SK-N-SH (cell line): Measurements from ENCODE around the gene PTK6. TPM values are rescaled to one million over a fixed set of nuclear protein-coding genes. Genes with fewer than 3 reads are reported as not detected.

Source experiments
- CTCF ChIA-PET: fragments of 300-600, 350-600 bp; formaldehyde crosslinking; extraction: SDS; loops from one replicate; lab custom pipeline; 2021; lab: Yijun Ruan, JAX
- POLR2A ChIA-PET: fragments of 350-600 bp; sonication (Branson Sonifier 250); formaldehyde crosslinking; extraction: SDS; loops from one replicate; lab custom pipeline; 2020; ENCODE audit warnings: antibody characterized with exemption, inconsistent platforms; lab: Yijun Ruan, JAX
- DNase-seq: peaks from one replicate; pipeline ENCODE4 v3.0.0; 2012
- H2AFZ ChIP-seq: fragments of 200-600 bp; sonication (generic); 2 replicates; pipeline ENCODE4 v1.8.1; 2016; ENCODE audit warnings: antibody characterized with exemption, mild to moderate bottlenecking, low read depth
- H3F3A ChIP-seq: fragments of 200-600 bp; sonication (generic); replicated peaks from 2 replicates; pipeline ENCODE3; 2016; ENCODE audit warnings: antibody characterized with exemption, mild to moderate bottlenecking; ENCODE audit not compliant: insufficient read depth
- H3K27ac ChIP-seq, 2 experiments: fragments of 200-500 bp in 1 of 2; fragments of 200-600 bp in 1 of 2; sonication (Bioruptor generic) in 1 of 2; sonication (generic), shearing (Covaris generic) in 1 of 2; 2 replicates each; pipeline versions ENCODE4 v1.5.1 to v1.6.1; 2014 to 2016; ENCODE audit warnings: low read depth in 2 of 2, inconsistent platforms in 1 of 2, low read length in 1 of 2, mild to moderate bottlenecking in 1 of 2, mixed read lengths in 1 of 2
- H3K27me3 ChIP-seq: fragments of 200-600 bp; sonication (generic), shearing (Covaris generic); 2 replicates; pipeline ENCODE4 v1.6.1; 2016; ENCODE audit warnings: mixed run types; ENCODE audit not compliant: insufficient read depth
- H3K36me3 ChIP-seq, 2 experiments: fragments of 200-500 bp in 1 of 2; fragments of 200-600 bp in 1 of 2; sonication (Bioruptor generic) in 1 of 2; sonication (generic) in 1 of 2; replicated peaks in 1 of 2; 2 replicates each; pipeline versions ENCODE3 to v1.5.1; 2014 to 2016; ENCODE audit warnings: low read length in 1 of 2, mild to moderate bottlenecking in 1 of 2; ENCODE audit not compliant: insufficient read depth in 2 of 2, control insufficient read depth in 1 of 2
- H3K4me1 ChIP-seq, 2 experiments: fragments of 200-500 bp in 1 of 2; fragments of 200-600 bp in 1 of 2; sonication (Bioruptor generic) in 1 of 2; sonication (generic), shearing (Covaris generic) in 1 of 2; 2 replicates each; pipeline versions ENCODE4 v1.5.1 to v1.6.1; 2014 to 2016; ENCODE audit warnings: low read depth in 1 of 2, low read length in 1 of 2, mixed run types in 1 of 2; ENCODE audit not compliant: insufficient read depth in 2 of 2, control insufficient read depth in 1 of 2
- H3K4me2 ChIP-seq: fragments of 200-600 bp; sonication (generic), shearing (Covaris generic); 2 replicates; pipeline ENCODE4 v1.6.1; 2017; ENCODE audit warnings: mixed run types
- H3K4me3 ChIP-seq, 2 experiments: fragments of 200-500 bp in 1 of 2; fragments of 200-600 bp in 1 of 2; sonication (Bioruptor generic) in 1 of 2; sonication (generic), shearing (Covaris generic) in 1 of 2; 2 replicates each; pipeline versions ENCODE4 v1.5.1 to v1.8.1; 2014 to 2016; ENCODE audit warnings: low read depth in 2 of 2, inconsistent platforms in 1 of 2, low read length in 1 of 2, mild to moderate bottlenecking in 1 of 2, mixed read lengths in 1 of 2, moderate library complexity in 1 of 2
- H3K79me2 ChIP-seq: fragments of 200-600 bp; sonication (generic); 2 replicates; pipeline ENCODE4 v1.8.1; 2017; ENCODE audit warnings: mild to moderate bottlenecking; ENCODE audit not compliant: insufficient read depth
- H3K9ac ChIP-seq: fragments of 200-600 bp; sonication (generic); 2 replicates; pipeline ENCODE4 v1.6.1; 2017; ENCODE audit warnings: mixed run types
- H3K9me2 ChIP-seq: fragments of 200-600 bp; sonication (generic); 2 replicates; pipeline ENCODE4 v1.6.1; 2017; ENCODE audit warnings: mixed run types
- H3K9me3 ChIP-seq: fragments of 200-600 bp; sonication (generic); 2 replicates; pipeline ENCODE4 v1.6.1; 2017; ENCODE audit warnings: mixed run types, mild to moderate bottlenecking, moderate library complexity
- H4K20me1 ChIP-seq: fragments of 200-600 bp; sonication (generic); 2 replicates; pipeline ENCODE4 v1.6.1; 2017; ENCODE audit warnings: mild to moderate bottlenecking, mixed run types; ENCODE audit not compliant: insufficient read depth
- CHD2 ChIP-seq: fragments of 150-350 bp; IDR thresholded peaks from 2 replicates; pipeline ENCODE4 v1.6.1; 2018; ENCODE audit warnings: low read length; ENCODE audit not compliant: partially characterized antibody
- ELF1 ChIP-seq: IDR thresholded peaks from 2 replicates; pipeline ENCODE4 v1.4.0; 2012
- FOXJ3 ChIP-seq: sonication (generic); formaldehyde crosslinking; IDR thresholded peaks from 2 replicates; pipeline ENCODE4 v1.5.1; 2020; ENCODE audit warnings: mild to moderate bottlenecking, missing genetic modification reagents
- JUND ChIP-seq: IDR thresholded peaks from 2 replicates; pipeline ENCODE4 v1.4.0; 2012
- MAX ChIP-seq: IDR thresholded peaks from 2 replicates; pipeline ENCODE4 v1.4.0; 2012; ENCODE audit warnings: low read depth
- PBX3 ChIP-seq: IDR thresholded peaks from 2 replicates; pipeline ENCODE4; 2012
- RAD21 ChIP-seq: IDR thresholded peaks from 2 replicates; pipeline ENCODE4 v1.6.1; 2012; ENCODE audit warnings: mild to moderate bottlenecking, low read length
- RCOR1 ChIP-seq: fragments of 150-350 bp; IDR thresholded peaks from 2 replicates; pipeline ENCODE4 v1.6.1; 2017; ENCODE audit warnings: antibody characterized with exemption, low read length
- REST ChIP-seq: IDR thresholded peaks from 2 replicates; pipeline ENCODE4 v1.6.1; 2012; ENCODE audit warnings: mild to moderate bottlenecking, low read depth, low read length, moderate library complexity
- SMC3 ChIP-seq: IDR thresholded peaks from 2 replicates; pipeline ENCODE4 v1.6.1; 2012; ENCODE audit warnings: low read depth, low read length, improper control_type of control experiment
- TAF1 ChIP-seq: IDR thresholded peaks from 2 replicates; pipeline ENCODE4 v1.6.1; 2012; ENCODE audit warnings: low read depth, mild to moderate bottlenecking, low read length, moderate library complexity, borderline replicate concordance
- TCF12 ChIP-seq: IDR thresholded peaks from 2 replicates; pipeline ENCODE4 v1.4.0; 2012
- YY1 ChIP-seq: IDR thresholded peaks from 2 replicates; pipeline ENCODE4 v1.4.0; 2012; ENCODE audit warnings: low read depth, mild to moderate bottlenecking
- WGBS: methylation state at CpG from one replicate; pipeline ENCODE4 v1.1.6; 2017; ENCODE audit warnings: low lambda C conversion rate; 5-methylcytosine and 5-hydroxymethylcytosine counted together
- polyA plus RNA-seq, 3 experiments: library from polyadenylated mRNA; depleted of rRNA; stranded (reverse); fragments of >200 nt; gene quantifications; 2 replicates each; pipeline ENCODE4 v1.2.3, GENCODE V29; 2012
- TF ChIP-seq, protein P1 (sequence below): fragments of 150-350 bp; IDR thresholded peaks from 2 replicates; pipeline ENCODE4 v1.6.1; 2017; ENCODE audit warnings: antibody characterized with exemption, low read length, low read depth, borderline replicate concordance

PTK6 gene
- polyA plus RNA-seq, 1 of the 3 experiments (the other 2 are of a cell fraction), result 0.07 TPM

DNA sequence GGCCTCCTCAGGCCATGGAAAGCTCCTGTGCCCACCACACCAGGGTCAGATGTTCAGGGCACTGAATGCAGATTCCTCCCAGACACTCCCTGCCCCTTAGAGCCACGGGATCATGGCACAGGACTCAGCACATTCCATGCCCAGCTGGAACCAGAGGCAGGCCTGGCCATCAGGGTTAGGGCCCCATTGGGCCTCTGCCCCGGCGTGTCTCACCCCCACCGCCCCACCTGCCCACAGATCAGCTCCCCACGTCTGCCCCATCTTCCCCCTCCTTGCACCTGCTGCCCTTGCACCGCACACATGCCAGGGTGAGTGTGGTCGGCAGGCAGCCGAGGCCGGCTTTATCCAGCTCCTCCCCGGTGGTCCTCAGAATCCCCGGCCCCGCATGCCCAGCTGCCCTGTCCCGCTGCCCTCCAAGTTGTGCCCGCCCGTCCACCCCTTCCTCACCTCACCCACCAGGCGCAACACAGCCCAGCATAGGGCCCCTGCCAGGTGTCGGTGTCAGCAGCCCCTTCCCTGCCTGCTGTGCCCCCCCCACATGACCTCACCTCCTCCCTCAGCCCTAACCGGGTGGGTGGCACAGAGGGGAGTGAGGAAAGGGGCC, 12.6 kb upstream of the PTK6 start:
- no peak for DNase-seq
- no peaks in the 10 kb centered on the region for H3K27me3 ChIP-seq
- H3K4me3 ChIP-seq, result no peak overlapping the region
- H3K9me3 ChIP-seq, result no peaks in the 10 kb centered on the region
- H3K4me1 ChIP-seq, result peaks cover 0 to 9% of the 10 kb centered on the region in 2 experiments; a peak in 1 of 4 replicates
- no peaks in the 10 kb centered on the region for H3K9me2 ChIP-seq
- H3K9ac ChIP-seq, result no peak overlapping the region
- H3F3A ChIP-seq, result peaks cover 9% of the 10 kb centered on the region
- POLR2A ChIA-PET, result no interaction called here
- H3K79me2 ChIP-seq, result no peaks in the 10 kb centered on the region
- H3K36me3 ChIP-seq, result no peaks in the 10 kb centered on the region
- no peak overlapping the region for H3K27ac ChIP-seq
- TF ChIP-seq CHD2 (no peak), TAF1 (no peak), JUND (no peak), MAX (no peak), SMC3 (no peak), PBX3 (no peak), YY1 (no peak), TCF12 (no peak), RCOR1 (no peak), RAD21 (no peak), REST (no peak), FOXJ3 (CRISPR knock-in tag) (no peak), ELF1 (no peak)
- TF ChIP-seq, protein P1, sequence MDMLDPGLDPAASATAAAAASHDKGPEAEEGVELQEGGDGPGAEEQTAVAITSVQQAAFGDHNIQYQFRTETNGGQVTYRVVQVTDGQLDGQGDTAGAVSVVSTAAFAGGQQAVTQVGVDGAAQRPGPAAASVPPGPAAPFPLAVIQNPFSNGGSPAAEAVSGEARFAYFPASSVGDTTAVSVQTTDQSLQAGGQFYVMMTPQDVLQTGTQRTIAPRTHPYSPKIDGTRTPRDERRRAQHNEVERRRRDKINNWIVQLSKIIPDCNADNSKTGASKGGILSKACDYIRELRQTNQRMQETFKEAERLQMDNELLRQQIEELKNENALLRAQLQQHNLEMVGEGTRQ, result no peak
- 86% methylated on average over 17 of the region's 18 CpGs for WGBS
- H2AFZ ChIP-seq, result no peak overlapping the region
- H3K4me2 ChIP-seq, result no peak overlapping the region
- no peaks in the 10 kb centered on the region for H4K20me1 ChIP-seq
- CTCF ChIA-PET, result interaction anchor here (0.9 to 8.2 kb wide), 3 partner anchors 11 to 191 kb away, joined by 3 to 66 read pairs (median 3); partner anchors contain the start of gene PTK6
